B cell (primary cell): ENCODE results near the gene ARHGAP11A.

Source experiments
- EZH2 ChIP-seq: IDR thresholded peaks from 2 replicates; pipeline ENCODE4 v1.6.1; 2012; ENCODE audit warnings: borderline replicate concordance, low read depth, mild to moderate bottlenecking, moderate library complexity, low read length; ENCODE audit not compliant: insufficient read depth, poor library complexity, severe bottlenecking
- TF ChIP-seq, protein P1 (sequence below): fragments of 200-600 bp; IDR thresholded peaks from one replicate; pipeline ENCODE4 v1.8.0; 2022; ENCODE audit warnings: antibody characterized with exemption, mild to moderate bottlenecking

DNA sequence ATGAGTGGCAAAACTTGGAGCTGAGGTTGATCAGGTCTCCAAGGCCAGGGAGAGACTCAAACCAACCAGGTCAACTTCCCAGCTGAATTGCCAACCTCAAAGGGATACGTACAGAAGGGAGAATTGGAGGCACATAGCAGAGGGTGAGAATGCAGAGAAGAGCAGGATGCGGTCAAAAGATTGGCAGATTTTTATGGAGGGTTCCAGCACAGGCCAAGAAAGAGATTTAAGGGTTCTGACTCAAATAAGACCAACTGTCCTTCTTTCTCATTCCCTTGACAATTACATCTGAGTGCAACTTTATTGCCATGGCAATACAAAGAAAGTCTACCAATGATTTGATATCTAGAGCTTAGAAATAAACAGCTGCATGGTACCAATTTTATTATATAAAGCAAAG, 59.4 kb downstream of the ARHGAP11A start:
- TF ChIP-seq, protein P1, sequence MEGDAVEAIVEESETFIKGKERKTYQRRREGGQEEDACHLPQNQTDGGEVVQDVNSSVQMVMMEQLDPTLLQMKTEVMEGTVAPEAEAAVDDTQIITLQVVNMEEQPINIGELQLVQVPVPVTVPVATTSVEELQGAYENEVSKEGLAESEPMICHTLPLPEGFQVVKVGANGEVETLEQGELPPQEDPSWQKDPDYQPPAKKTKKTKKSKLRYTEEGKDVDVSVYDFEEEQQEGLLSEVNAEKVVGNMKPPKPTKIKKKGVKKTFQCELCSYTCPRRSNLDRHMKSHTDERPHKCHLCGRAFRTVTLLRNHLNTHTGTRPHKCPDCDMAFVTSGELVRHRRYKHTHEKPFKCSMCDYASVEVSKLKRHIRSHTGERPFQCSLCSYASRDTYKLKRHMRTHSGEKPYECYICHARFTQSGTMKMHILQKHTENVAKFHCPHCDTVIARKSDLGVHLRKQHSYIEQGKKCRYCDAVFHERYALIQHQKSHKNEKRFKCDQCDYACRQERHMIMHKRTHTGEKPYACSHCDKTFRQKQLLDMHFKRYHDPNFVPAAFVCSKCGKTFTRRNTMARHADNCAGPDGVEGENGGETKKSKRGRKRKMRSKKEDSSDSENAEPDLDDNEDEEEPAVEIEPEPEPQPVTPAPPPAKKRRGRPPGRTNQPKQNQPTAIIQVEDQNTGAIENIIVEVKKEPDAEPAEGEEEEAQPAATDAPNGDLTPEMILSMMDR = no peak
- TF ChIP-seq EZH2 = no peak
